ENCODE measurements around the gene SQSTM1. TPM values are rescaled to one million over a fixed set of nuclear protein-coding genes. Genes with fewer than 3 reads are reported as not detected.

SQSTM1 gene
- total RNA-seq, 1 donor from 2014 or later, result 437 TPM

DNA sequence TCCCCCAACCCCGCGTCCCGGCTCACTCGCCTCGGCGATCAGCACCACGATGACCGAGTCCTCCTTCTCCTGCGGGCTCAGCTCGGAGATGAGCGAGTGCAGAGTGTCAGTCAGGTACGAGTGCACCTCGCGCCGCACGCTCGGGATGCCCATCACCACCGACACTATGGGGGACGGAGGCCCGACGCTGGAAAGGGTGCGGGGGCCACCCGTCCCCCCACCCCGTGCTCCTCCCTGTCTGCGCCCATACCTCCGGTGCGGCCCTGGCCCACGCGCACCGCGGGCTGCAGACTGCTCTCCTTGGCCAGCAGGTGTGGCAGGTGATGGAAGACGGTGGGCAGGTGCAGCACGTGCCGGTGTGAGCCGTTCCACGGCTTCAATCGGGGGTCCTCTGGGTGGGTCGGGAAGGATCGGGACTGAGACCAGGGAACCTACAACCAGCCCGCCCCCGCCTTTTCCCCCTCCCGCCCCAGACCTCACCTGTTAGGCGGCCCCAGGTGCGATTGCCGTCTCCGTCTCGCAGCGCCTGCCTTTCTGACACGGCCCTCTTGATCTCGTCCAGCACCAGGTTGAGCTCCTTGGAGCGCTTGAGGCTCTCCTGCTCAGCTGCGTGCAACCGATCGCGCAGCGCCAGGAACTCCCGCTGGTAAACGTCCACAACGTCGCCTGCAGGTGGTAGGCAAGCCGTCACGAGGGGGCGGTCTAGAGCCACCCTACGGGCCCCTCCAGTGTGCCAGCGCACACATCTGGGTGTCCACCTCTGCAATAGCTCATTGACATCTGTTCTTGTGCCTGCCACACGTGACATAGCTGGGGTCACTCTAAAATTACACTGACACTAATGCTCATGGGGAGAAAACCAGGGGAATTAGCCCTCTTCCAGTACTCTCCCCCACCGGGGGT lies 19.1 kb upstream of the SQSTM1 start:
- ATAC-seq (ENCODE audit: poor library complexity) (peak; percentile 34), DNase-seq (peak; percentile 86)
- intact Hi-C loops (cut with DNase I), result loop anchor here (10.0 kb wide), 1 partner anchor 103 kb away; the partner anchor contains the start of gene TBC1D9B

DNA sequence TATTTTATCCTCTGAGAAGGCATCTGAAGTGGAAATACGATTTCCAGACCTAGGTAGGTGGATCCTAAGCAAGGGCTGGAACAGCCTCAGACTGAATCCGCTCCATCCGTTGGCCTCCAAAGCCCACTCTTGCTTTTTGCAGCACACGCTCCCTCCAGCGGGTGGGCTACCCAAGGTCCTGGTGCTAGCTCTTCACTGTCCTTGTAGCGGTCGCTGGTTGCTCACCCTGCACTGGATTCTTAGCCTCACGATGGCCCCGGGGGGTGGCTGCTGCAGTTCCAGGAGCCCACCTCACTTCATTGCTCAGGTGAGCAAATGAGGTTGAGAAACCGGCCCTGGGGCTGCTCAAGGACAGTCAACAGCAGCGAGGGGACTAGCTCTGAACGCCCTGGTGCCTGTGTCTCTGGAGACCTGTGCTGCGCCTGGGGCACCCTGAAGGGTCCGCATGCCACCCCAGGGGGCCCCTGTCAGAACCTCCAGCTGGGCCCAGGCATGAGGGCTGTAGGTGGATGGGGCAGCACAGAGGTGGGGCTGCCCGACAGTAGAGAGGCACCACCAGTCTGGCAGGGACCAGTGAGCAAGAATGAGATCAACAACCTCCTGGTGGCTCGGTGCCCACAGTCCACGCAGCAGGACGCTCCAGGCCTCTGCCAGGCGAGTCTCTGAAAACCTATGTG lies 18.4 kb upstream of the SQSTM1 start:
- ATAC-seq (ENCODE audit: poor library complexity), result no peak
- DNase-seq, result no peak
- intact Hi-C loops (cut with DNase I), result loop anchor here (10.0 kb wide), 1 partner anchor 102 kb away; the partner anchor contains the start of gene TBC1D9B

DNA sequence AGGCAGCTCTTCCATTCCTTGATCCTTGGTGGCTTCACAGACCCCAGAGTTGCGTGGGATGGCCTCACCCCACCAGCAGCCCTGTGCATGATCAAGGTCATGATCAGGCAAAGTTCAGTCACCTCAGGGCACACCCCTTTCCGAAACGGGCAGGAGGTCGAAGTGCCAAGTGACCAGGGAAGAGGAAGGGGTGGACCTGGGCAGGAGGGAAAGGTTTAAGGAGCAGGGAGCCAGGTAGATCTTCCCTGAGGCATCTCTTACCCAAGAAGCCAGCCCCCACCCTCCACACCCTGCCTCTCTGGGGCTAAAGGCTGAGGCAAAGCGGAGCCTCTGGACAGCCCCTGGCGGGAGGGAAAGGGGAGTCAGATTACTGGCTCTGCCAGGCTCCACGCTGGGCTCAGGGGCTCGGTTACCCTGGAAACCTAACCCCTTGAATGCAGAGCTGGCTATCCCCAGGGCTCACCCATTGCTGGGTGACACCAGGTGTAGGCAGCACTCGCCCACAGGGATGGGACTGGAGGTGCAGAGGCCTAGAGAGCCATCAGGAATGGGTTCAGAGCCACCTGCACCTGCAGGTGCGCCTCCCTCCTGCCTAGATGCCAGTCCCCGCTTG lies 17.6 kb upstream of the SQSTM1 start:
- DNase-seq (no peak), ATAC-seq (ENCODE audit: poor library complexity) (no peak)
- intact Hi-C loops (cut with DNase I), result loop anchor here (10.0 kb wide), 1 partner anchor 102 kb away; the partner anchor contains the start of gene TBC1D9B

DNA sequence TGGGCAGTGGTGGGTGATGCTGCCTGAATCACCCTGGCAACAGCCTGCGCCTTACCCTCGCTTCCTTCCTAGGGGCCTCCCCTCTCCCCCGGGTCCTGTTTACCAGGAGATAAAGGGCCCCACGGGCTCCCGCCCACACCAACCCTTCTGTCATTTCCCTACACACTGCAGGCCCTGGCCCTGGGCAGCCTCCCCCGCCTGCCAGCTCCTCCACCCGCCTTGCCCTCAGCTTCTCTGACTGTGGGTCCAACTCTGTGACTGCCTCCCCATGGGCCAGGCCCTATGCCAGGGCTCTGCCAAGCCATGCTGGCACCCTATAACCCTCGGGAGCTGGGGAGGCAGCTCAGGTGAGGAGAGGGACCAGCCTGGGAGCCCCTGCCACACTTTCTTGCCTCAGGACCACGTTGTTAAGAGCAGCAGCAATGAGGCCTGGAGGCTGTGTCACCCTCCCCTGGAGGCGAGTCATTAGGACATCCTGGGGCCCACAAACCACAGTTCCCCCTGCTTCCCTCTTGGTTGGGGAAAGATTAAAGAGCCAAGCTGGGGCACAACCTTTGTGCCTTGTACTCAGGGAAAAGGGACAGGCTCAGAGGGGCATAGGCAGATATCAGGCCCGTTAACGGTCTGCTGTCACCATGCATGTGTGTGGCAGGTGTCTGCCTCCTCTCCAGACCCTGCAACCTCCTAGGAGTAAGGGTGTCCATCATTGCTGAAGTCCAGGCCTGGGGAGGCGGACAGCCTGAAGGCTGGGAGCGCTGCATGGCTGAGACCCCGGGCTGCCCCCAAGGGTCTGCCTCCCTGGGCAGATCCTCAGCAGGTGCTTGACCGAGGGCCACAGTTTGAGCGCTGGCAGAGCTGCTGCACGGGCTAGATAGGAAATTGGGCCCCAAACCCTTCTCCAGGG lies 16.8 kb upstream of the SQSTM1 start:
- DNase-seq (no peak), ATAC-seq (ENCODE audit: poor library complexity) (no peak)
- intact Hi-C loops (cut with DNase I), result loop anchor here (10.0 kb wide), 1 partner anchor 101 kb away; the partner anchor contains the start of gene TBC1D9B

DNA sequence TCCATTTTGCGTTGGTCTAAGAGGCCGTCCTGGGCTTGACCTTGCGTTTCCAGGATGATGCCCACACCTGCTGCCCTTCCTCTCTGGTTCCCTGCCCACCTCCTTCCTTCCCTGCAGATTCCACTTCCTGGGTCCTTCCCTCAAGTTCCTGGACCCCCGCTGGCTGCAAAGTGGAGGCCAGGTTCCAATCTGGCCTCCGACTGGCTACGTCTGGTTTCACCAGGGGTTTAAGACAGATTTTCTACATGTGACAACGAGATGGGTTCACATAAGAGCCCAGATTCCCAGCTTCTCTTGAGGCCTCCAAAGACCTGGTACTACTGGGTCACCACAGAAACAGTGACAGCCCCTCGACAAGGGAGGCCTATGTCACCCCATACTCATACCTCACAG lies 16.2 kb upstream of the SQSTM1 start:
- DNase-seq, result no peak
- intact Hi-C loops (cut with DNase I), result loop anchor here (10.0 kb wide), 1 partner anchor 100 kb away; the partner anchor contains the start of gene TBC1D9B

DNA sequence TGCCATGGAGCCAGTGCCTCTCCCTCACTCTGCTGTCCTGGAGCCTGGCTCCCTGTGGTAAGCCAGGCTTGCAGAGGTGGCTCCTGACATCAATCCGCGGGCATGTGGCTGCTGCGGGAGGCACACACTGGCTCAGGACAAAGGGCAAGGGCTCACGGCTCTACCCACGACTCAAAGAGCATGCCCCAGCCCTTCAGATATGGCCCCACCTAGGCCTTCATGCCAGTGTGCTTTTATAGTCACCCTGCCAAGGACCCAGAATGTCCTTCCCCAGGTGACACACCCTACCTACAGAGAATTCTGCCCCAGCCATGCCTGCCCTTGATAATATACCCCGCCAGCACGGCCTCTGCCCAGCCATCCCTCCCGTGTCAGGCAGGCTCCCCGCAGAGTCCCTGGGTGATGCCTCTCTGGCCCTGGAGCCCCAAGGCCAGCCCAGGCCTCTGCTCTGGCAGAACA lies 15.6 kb upstream of the SQSTM1 start:
- no peak for DNase-seq
- intact Hi-C loops (cut with DNase I), result loop anchor here (10.0 kb wide), 1 partner anchor 100 kb away; the partner anchor contains the start of gene TBC1D9B
- peak; percentile 1 for ATAC-seq (ENCODE audit: poor library complexity)

More for the DNA sequence above, 16.2 kb upstream of the SQSTM1 start:
- no peak for ATAC-seq (ENCODE audit: poor library complexity)

DNA sequence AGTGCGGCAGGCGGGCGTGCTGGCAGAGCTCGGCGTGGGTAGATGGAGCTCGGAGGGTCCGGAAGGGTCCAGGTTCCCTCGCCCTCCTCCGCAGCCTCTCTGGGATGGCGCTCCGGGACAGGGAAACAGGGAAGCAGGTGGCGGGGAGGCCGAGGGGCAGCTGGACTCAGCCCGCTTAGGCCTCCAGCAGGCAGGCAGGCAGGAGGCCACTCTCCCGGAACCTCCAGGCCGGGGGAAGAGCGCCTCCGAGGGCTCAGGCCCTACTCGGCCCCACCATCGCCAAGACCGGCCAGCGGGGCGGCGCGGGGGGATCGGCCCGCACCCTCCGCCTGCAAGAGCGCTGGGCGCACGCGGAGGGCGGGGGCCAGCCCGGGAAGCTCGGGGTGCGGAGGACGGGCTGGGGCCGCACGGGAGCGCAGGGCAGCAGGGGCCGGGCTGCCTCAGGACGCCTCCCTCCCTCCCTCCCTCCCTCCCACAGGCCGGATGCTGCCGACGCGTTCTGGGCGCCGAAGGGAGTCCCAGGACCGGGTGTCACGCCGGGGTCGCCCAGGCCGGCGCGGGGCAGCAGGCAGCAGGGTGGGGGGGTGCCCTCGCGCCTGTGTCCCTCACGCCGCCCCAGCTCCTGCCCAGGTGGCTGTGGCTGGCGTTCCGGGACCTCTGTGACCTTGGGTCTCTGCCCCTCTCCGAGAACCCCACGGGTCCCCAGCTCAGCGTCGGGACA lies 15.0 kb upstream of the SQSTM1 start:
- ATAC-seq (ENCODE audit: poor library complexity) (peak; percentile 34), DNase-seq (peak; percentile 69)
- intact Hi-C loops (cut with DNase I), result loop anchor here (10.0 kb wide), 1 partner anchor 99 kb away; the partner anchor contains the start of gene TBC1D9B

DNA sequence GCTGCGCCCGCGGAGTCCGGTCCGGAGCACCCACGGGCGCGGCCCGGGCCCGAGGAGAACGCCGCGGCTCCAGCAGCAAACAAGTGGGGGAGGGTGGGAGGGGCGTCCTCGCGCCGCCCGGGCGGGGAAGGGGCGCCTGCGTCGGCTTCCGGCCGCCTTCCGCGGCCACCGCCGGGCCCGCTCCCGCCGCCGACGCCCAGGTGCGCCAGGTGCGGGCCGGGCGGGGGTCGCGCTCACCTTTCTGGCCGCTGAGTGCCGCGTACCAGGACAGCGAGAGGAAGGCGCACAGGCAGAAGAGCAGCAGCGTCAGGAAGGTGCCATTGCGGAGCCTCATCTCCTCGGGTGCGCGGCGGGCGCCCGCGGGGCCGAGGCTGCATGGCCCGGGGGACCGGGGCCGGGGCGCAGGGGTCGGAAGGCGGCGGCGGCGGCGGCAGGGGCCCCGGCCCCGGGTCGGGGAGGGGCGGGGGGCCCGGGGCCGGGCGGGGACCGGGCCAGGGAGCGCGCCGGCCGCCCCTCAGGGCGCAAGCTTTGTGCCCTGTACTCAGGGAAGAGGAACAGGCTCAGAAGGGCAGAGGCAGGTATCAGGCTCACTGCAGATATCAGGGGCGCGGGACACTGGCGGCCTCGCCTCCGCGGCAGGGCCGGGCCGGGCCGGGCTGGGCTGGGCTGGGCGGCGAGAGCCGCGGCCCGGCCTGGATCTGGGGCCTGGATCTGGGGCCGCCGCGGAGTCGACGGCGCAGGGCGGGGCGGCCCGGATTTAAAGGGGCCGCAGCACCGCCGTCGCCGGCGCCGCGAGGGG lies 14.3 kb upstream of the SQSTM1 start, which contains the start of gene MGAT4B:
Gene MGAT4B (minus strand): TSS at position 617 of the 799 bp plus-strand sequence. CDS start 283 bp downstream, at position 334.
- DNase-seq, result peak; percentile 87

DNA sequence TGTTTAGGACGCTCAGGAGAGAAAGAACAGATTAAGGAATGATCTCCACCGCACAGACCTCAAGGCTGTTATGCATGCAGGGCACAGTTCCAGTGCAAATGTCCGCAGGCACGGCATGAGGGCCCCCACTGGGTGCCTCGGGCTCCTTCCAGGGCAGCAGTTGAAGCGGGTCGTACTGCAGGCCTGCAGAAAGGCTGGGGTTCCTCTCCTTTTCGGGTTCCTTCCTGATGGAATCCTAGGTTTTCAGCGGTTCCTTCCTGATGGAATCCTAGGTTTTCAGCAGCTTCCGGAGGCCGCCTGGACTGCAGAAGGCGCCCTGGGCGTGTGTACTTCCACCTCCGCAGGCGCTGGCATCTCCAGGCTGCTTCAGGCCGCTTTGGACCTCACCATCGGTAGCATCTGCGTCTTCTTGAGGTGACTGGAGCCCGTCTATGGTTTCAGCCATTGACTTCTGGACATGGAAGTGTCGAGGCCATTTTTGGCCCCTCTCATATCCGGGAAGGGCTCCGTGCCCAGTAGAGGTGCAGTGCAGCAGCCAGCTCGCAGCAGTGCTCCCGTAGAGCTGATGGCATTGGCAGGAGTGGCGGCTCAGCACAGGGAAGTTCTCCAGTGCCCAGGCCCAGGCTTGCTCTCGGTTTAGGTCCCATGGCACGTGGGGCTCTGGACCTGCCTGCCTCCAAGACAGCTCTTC lies 8.4 kb upstream of the SQSTM1 start:
- DNase-seq (no peak), ATAC-seq (ENCODE audit: poor library complexity) (no peak)
- intact Hi-C loops (cut with DNase I), result no loop called here

More for the DNA sequence above, 14.3 kb upstream of the SQSTM1 start, which contains the start of gene MGAT4B:
- intact Hi-C loops (cut with DNase I), result loop anchor here (10.0 kb wide), 1 partner anchor 98 kb away; the partner anchor contains the start of gene TBC1D9B
- peak; percentile 90 for ATAC-seq (ENCODE audit: poor library complexity)

DNA sequence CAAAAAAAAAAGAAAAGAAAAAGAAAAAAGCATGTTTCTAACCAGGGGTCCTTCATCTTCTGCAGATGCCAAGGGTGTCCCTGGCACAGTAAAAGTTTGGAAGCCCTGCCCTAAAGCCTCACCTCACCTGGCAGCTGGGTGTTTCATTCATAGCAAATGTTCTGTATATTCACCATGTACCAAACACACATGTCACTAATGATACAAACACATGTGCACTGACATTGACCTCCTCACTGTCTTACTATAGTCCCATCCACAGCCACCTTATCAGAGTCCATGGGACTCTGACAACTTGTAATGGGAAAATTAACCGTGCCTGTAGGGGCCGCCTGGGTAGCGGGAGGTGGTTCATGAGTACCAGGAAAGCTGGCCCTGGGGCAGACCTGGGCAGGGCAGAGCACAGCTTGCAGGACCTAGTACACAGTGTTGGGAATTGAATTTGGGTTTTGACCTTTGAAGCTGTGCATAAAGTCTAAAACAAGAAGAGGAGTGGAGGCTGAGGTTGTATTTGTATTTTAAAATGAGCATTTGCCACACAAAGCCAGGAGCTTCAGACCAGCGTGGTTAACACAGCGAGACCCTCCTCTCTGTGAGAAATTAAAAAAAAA lies 7.6 kb upstream of the SQSTM1 start:
- no peak for ATAC-seq (ENCODE audit: poor library complexity)
- DNase-seq, result no peak
- intact Hi-C loops (cut with DNase I), result no loop called here

DNA sequence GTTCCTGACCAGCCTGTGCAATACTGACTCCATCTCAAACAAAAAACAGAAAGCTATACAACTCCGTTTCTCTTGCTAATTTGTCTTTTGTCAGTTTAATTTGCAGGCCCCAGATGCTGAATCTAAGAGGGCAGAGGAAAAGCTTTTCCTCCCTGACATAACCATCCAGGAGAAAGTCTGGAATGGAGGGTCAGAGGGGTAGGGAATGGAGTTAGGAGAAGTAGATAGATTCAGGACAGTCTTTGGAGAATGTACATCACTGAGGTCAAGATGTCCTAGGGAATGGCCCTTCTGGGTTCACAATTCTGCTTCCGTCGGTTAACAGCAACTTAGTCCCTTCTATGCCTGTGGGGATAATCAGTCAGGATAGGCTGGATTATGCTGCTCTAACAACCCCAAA lies 6.6 kb upstream of the SQSTM1 start:
- DNase-seq (no peak), ATAC-seq (ENCODE audit: poor library complexity) (no peak)
- intact Hi-C loops (cut with DNase I), result no loop called here

DNA sequence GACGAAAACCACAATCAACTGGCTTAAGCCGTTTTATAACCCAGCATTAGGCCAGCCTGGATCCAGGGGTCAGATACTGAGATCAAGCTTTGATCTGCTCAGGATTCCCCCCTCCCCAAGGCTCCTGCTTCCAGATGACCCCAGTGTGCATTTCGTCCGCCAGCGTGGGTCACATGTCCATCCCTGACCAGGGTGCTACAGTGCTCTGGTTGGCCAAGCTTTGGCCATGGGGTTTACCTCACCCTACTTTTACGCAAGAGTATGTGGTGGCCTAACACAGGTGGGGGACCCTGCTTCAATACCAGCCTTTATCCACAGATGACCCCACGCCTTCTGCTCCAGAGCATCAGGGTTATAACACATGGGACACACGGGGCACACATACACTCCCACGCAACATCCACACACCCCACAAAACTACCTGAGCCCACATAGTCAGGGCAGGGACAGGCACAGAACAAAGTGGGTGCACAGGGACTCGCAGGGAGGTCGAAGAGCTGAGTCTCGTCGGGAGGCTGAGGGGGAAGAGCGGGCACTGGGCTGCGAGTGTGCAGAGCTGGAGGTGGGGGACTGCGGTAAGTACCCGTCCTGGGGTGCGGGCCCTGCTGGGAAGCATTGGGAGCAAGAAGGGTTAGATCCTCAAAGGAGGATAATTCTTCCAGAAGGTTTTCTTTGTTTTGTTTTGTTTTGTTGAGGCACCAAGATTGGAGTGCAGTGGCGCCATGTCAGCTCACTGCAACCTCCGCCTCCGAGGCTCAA lies 5.0 kb upstream of the SQSTM1 start:
- DNase-seq (no peak), ATAC-seq (ENCODE audit: poor library complexity) (no peak)
- intact Hi-C loops (cut with DNase I), result no loop called here

DNA sequence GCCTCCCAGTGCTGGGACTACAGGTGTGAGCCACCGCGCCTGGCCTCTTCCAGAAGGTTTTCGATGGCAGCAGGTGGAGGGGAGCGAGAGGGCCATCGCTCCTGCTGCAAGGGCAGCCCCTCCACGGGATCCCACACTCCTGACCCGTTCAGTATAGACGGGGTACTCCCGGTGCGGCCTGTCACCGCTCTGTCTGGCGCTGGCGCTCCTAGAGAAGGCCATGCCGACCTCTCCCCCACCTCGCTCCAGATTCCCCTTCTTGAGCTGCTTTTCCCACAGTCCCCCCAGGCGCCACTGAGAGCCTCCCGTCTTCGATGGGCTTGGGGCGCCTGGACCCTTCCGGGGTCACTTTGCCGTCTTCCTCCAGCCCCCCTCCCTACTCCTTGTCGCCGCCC lies 4.3 kb upstream of the SQSTM1 start:
- intact Hi-C loops (cut with DNase I), result no loop called here
- no peak for ATAC-seq (ENCODE audit: poor library complexity)
- no peak for DNase-seq

DNA sequence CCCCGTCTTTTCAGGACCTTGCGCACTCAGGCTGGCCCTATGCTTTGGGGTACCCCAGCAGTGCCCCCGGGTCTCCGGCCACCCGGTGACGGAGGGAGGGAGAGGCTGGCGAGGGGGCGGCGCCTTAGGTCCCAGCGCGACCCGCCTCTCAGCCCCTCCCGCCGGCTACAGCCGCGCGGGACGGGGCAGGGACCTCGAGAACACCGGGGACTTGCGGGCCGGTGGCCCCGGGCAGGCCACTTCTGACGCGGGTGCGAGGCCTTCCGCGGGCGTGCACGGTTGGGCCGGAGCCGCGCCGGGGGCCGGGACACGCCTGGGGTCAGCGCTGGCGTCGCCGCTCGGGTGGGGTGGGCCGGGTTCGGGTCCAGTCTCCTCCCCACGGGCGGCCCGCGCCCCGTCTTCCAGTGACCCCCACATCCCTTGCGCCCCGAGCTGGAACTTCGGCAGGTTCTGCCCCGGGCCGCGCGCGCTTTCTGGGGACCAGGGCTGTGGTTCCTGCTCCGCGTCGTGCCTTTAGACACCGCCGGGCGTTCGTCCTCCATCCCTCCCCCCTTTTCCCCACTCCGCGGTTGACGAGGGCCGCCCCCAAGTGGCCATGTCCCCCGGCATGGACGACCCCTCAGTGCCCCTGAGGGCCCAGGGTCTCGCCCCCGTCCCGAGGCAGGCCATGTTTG lies 3.8 kb upstream of the SQSTM1 start:
- intact Hi-C loops (cut with DNase I), result no loop called here
- no peak for ATAC-seq (ENCODE audit: poor library complexity)
- peak; percentile 63 for DNase-seq

Data from Right ventricle myocardium superior (tissue), 1 donor.